MM.1S (cell line): ENCODE measurements around the gene SEC24D.
"Not testable (repeated sequence)": the region's sequence is repeated elsewhere in the genome, so short reads cannot be mapped to it uniquely, and the experiment has no call there.

Experiments
- DNase-seq: peaks from one replicate; pipeline ENCODE4 v3.0.0-alpha.2; 2015
- H2AFZ ChIP-seq: fragments of 300-600 bp; sonication (generic); 2 replicates; pipeline ENCODE4 v1.6.0; 2016; ENCODE audit warnings: antibody characterized with exemption, low read length
- H3F3A ChIP-seq: fragments of 300-600 bp; sonication (generic); 2 replicates; pipeline ENCODE4 v1.6.1; 2016; ENCODE audit warnings: mild to moderate bottlenecking, antibody characterized with exemption, low read length, moderate library complexity, mixed read lengths; ENCODE audit not compliant: insufficient read depth
- H3K27ac ChIP-seq: fragments of 300-600 bp; sonication (generic); 2 replicates; pipeline ENCODE4 v1.5.1; 2016; ENCODE audit warnings: mild to moderate bottlenecking, low read length
- H3K27me3 ChIP-seq: fragments of 300-600 bp; sonication (generic); replicated peaks from 2 replicates; pipeline ENCODE4 v1.6.0; 2016; ENCODE audit warnings: low read length; ENCODE audit not compliant: insufficient read depth
- H3K36me3 ChIP-seq: fragments of 300-600 bp; sonication (generic); replicated peaks from 2 replicates; pipeline ENCODE4 v1.6.1; 2016; ENCODE audit warnings: mild to moderate bottlenecking, low read length, mixed read lengths; ENCODE audit not compliant: insufficient read depth
- H3K4me1 ChIP-seq: fragments of 300-600 bp; sonication (generic); 2 replicates; pipeline ENCODE4 v1.6.1; 2016; ENCODE audit warnings: low read length, mixed read lengths
- H3K4me2 ChIP-seq: fragments of 300-600 bp; sonication (generic); 2 replicates; pipeline ENCODE4 v1.6.0; 2016; ENCODE audit warnings: low read depth, low read length
- H3K4me3 ChIP-seq: fragments of 300-600 bp; sonication (generic); 2 replicates; pipeline ENCODE4 v1.5.1; 2016; ENCODE audit warnings: low read length, mixed read lengths
- H3K79me2 ChIP-seq: fragments of 300-600 bp; sonication (generic); 2 replicates; pipeline ENCODE4 v1.6.1; 2016; ENCODE audit warnings: mixed run types, low read length, mixed read lengths
- H3K9ac ChIP-seq: fragments of 300-600 bp; sonication (generic); 2 replicates; pipeline ENCODE4 v1.6.1; 2016; ENCODE audit warnings: low read length, mixed read lengths
- H3K9me2 ChIP-seq: fragments of 300-600 bp; sonication (generic); replicated peaks from 2 replicates; pipeline ENCODE4 v1.6.1; 2016; ENCODE audit warnings: mild to moderate bottlenecking, low read length, mixed read lengths; ENCODE audit not compliant: insufficient read depth
- H3K9me3 ChIP-seq: fragments of 300-600 bp; sonication (generic); replicated peaks from 2 replicates; pipeline ENCODE4 v1.6.1; 2016; ENCODE audit warnings: mild to moderate bottlenecking, low read length, mixed read lengths; ENCODE audit not compliant: insufficient read depth
- H4K20me1 ChIP-seq: fragments of 300-600 bp; sonication (generic); 2 replicates; pipeline ENCODE4 v1.6.1; 2016; ENCODE audit warnings: mild to moderate bottlenecking, low read length, moderate library complexity, mixed read lengths; ENCODE audit not compliant: insufficient read depth
- CTCF ChIP-seq: fragments of 300-600 bp; sonication (generic); IDR thresholded peaks from 2 replicates; pipeline ENCODE4 v1.5.1; 2016; ENCODE audit warnings: antibody characterized with exemption, low read length, mixed read lengths
- EZH2 ChIP-seq: fragments of 300-600 bp; sonication (generic); optimal IDR thresholded peaks from 2 replicates; pipeline ENCODE3; 2017; ENCODE audit warnings: low read depth, mild to moderate bottlenecking, antibody characterized with exemption, low read length, mixed read lengths
- EZH2phosphoT487 ChIP-seq: fragments of 300-600 bp; sonication (generic); IDR thresholded peaks from 2 replicates; pipeline ENCODE4 v1.6.1; 2018; ENCODE audit warnings: antibody characterized with exemption, low read length

The SEC24D gene

GRCh38 chr4:118881512-118882146 is 45.7 kb upstream of the SEC24D start:
- H3K4me3 ChIP-seq = no peak overlapping the region
- no peaks in the 10 kb centered on the region for H3K79me2 ChIP-seq
- H3K27ac ChIP-seq = no peak overlapping the region
- H4K20me1 ChIP-seq = no peaks in the 10 kb centered on the region
- no peaks in the 10 kb centered on the region for H3K9me2 ChIP-seq
- TF ChIP-seq EZH2 = no peak
- TF ChIP-seq CTCF = no peak
- no peak for TF ChIP-seq EZH2phosphoT487
- H3F3A ChIP-seq = peaks cover 4% of the 10 kb centered on the region; the same call in 1 of the 2 replicates
- no peaks in the 10 kb centered on the region for H3K27me3 ChIP-seq
- no peaks in the 10 kb centered on the region for H3K4me1 ChIP-seq
- H3K4me2 ChIP-seq = no peak overlapping the region
- no peaks in the 10 kb centered on the region for H3K36me3 ChIP-seq
- no peak overlapping the region for H3K9ac ChIP-seq
- no peaks in the 10 kb centered on the region for H3K9me3 ChIP-seq
- H2AFZ ChIP-seq = no peak overlapping the region
- DNase-seq = no peak

GRCh38 chr4:118879409-118879808 is 43.5 kb upstream of the SEC24D start:
- TF ChIP-seq CTCF (no peak), EZH2 (no peak), EZH2phosphoT487 (no peak)
- Histone ChIP-seq H3K4me2 (no peak overlapping the region), H3K4me1 (no peaks in the 10 kb centered on the region), H3K9ac (no peak overlapping the region), H3K27me3 (no peaks in the 10 kb centered on the region), H3K4me3 (no peak overlapping the region), H3K9me2 (no peaks in the 10 kb centered on the region), H3K36me3 (no peaks in the 10 kb centered on the region), H3K9me3 (no peaks in the 10 kb centered on the region), H3K79me2 (no peaks in the 10 kb centered on the region), H3K27ac (no peak overlapping the region), H2AFZ (no peak overlapping the region), H4K20me1 (no peaks in the 10 kb centered on the region), H3F3A (peaks cover 4% of the 10 kb centered on the region; the same call in 1 of the 2 replicates)
- no peak for DNase-seq

- not testable (repeated sequence) for H3K36me3 ChIP-seq, DNase-seq, H4K20me1 ChIP-seq, H3K4me3 ChIP-seq, H3K79me2 ChIP-seq, H3K4me2 ChIP-seq, H3K9me3 ChIP-seq, H3K9me2 ChIP-seq, H3K27ac ChIP-seq, H3F3A ChIP-seq, H2AFZ ChIP-seq, H3K4me1 ChIP-seq, H3K9ac ChIP-seq, H3K27me3 ChIP-seq
These were observed 42.6 kb upstream of the SEC24D start for GRCh38 chr4:118878507-118878906.

- Histone ChIP-seq H3K27ac (no peak overlapping the region), H2AFZ (no peak overlapping the region)
These were observed 41.9 kb upstream of the SEC24D start for GRCh38 chr4:118877797-118878196.

More at GRCh38 chr4:118877797-118878196, 41.9 kb upstream of the SEC24D start:
- Histone ChIP-seq H3K79me2 (no peaks in the 10 kb centered on the region), H3F3A (no peaks in the 10 kb centered on the region), H3K4me3 (no peak overlapping the region), H3K9me2 (no peaks in the 10 kb centered on the region), H3K27me3 (no peaks in the 10 kb centered on the region), H3K4me1 (no peaks in the 10 kb centered on the region), H4K20me1 (no peaks in the 10 kb centered on the region), H3K9ac (no peak overlapping the region), H3K9me3 (no peaks in the 10 kb centered on the region), H3K36me3 (no peaks in the 10 kb centered on the region), H3K4me2 (no peak overlapping the region)
- no peak for TF ChIP-seq EZH2
- TF ChIP-seq CTCF = no peak
- no peak for TF ChIP-seq EZH2phosphoT487
- DNase-seq = no peak
